ENCODE data around the gene DET1.
"Not testable (repeated sequence)": the region's sequence is repeated elsewhere in the genome, so short reads cannot be mapped to it uniquely, and the experiment has no call there.

Gene DET1

GRCh38 chr15:88546248-88547129, at the start of gene DET1:
DET1 (minus strand) TSS chr15:88546681; CDS start chr15:88531705, 14,976 bp downstream.
- DNase-seq (ENCODE audit: low read depth): peak; percentile 80

- DNase-seq (ENCODE audit: low read depth): no peak
These were observed 44.9 kb upstream of the DET1 start for GRCh38 chr15:88591384-88591783.

GRCh38 chr15:88590759-88591158, 44.3 kb upstream of the DET1 start:
- DNase-seq (ENCODE audit: low read depth): no peak

- no peak for DNase-seq (ENCODE audit: low read depth)
These were observed 40.1 kb upstream of the DET1 start for GRCh38 chr15:88586401-88587162.

GRCh38 chr15:88580532-88580931, 34.1 kb upstream of the DET1 start:
- no peak for DNase-seq (ENCODE audit: low read depth)

GRCh38 chr15:88579322-88579721, 32.8 kb upstream of the DET1 start:
- no peak for DNase-seq (ENCODE audit: low read depth)

- DNase-seq (ENCODE audit: low read depth): no peak
These were observed 28.2 kb upstream of the DET1 start for GRCh38 chr15:88574655-88575054.

GRCh38 chr15:88574077-88574476, 27.6 kb upstream of the DET1 start:
- no peak for DNase-seq (ENCODE audit: low read depth)

GRCh38 chr15:88571852-88572259, 25.4 kb upstream of the DET1 start:
- DNase-seq (ENCODE audit: low read depth): no peak

- no peak for DNase-seq (ENCODE audit: low read depth)
These were observed 24.8 kb upstream of the DET1 start for GRCh38 chr15:88571153-88571851.

- no peak for DNase-seq (ENCODE audit: low read depth)
These were observed 22.1 kb upstream of the DET1 start for GRCh38 chr15:88568589-88568988.

GRCh38 chr15:88564741-88565140, 18.3 kb upstream of the DET1 start:
- DNase-seq (ENCODE audit: low read depth): no peak

GRCh38 chr15:88563638-88564037, 17.2 kb upstream of the DET1 start:
- no peak for DNase-seq (ENCODE audit: low read depth)

- not testable (repeated sequence) for DNase-seq (ENCODE audit: low read depth)
These were observed 13.1 kb upstream of the DET1 start for GRCh38 chr15:88559565-88559964.

- not testable (repeated sequence) for DNase-seq (ENCODE audit: low read depth)
These were observed 11.5 kb upstream of the DET1 start for GRCh38 chr15:88558026-88558425.

- DNase-seq (ENCODE audit: low read depth): not testable (repeated sequence)
These were observed 1.5 kb upstream of the DET1 start for GRCh38 chr15:88548009-88548408.

GRCh38 chr15:88545578-88546247, 768 bp downstream of the DET1 start:
- not testable (repeated sequence) for DNase-seq (ENCODE audit: low read depth)

GRCh38 chr15:88543065-88543776, 3.3 kb downstream of the DET1 start:
- DNase-seq (ENCODE audit: low read depth): no peak

GRCh38 chr15:88542342-88542733, 4.1 kb downstream of the DET1 start:
- no peak for DNase-seq (ENCODE audit: low read depth)

- no peak for DNase-seq (ENCODE audit: low read depth)
These were observed 4.7 kb downstream of the DET1 start for GRCh38 chr15:88541709-88542341.

- DNase-seq (ENCODE audit: low read depth): not testable (repeated sequence)
These were observed 5.4 kb downstream of the DET1 start for GRCh38 chr15:88541111-88541510.

All from stimulated activated CD8-positive, alpha-beta memory T cell treated with anti-CD3 and anti-CD28 coated beads, Interleukin-15, amount 100 ng/mL, for 24 hours (primary cell).